Measurements from ENCODE around the gene TEX261.

TEX261 gene

GRCh38 chr2:70942396-70943204, 52.1 kb downstream of the TEX261 start:
- Histone ChIP-seq H4K20me1 (ENCODE audit: insufficient read depth) (no peaks in the 10 kb centered on the region), H3K9ac (no peak overlapping the region), H3K79me2 (ENCODE audit: insufficient read depth, low read depth) (no peaks in the 10 kb centered on the region), H3K27ac (no peak overlapping the region), H3K36me3 (ENCODE audit: insufficient read depth) (no peaks in the 10 kb centered on the region), H3K4me2 (no peak overlapping the region), H3K4me3 (IDR thresholded peaks at IDR 0.05; ENCODE audit: insufficient read depth, low read depth, low read length) (no peak overlapping the region), H2AFZ (ENCODE audit: low read depth) (no peak overlapping the region), H3K27me3 (ENCODE audit: insufficient read depth, low read depth) (no peaks in the 10 kb centered on the region), H3K4me1 (ENCODE audit: low read depth, poor library complexity, severe bottlenecking) (peaks cover 5% of the 10 kb centered on the region)
- TF ChIP-seq CTCF (conservative IDR thresholded peaks at IDR 0.05; ENCODE audit: low read depth, low read length) = no peak

GRCh38 chr2:70941701-70942100, 53.0 kb downstream of the TEX261 start:
- Histone ChIP-seq H3K4me1 (ENCODE audit: low read depth, poor library complexity, severe bottlenecking) (no peaks in the 10 kb centered on the region), H3K4me3 (IDR thresholded peaks at IDR 0.05; ENCODE audit: insufficient read depth, low read depth, low read length) (no peak overlapping the region), H4K20me1 (ENCODE audit: insufficient read depth) (no peaks in the 10 kb centered on the region), H3K9ac (no peak overlapping the region), H2AFZ (ENCODE audit: low read depth) (no peak overlapping the region), H3K4me2 (no peak overlapping the region), H3K36me3 (ENCODE audit: insufficient read depth) (no peaks in the 10 kb centered on the region), H3K27me3 (ENCODE audit: insufficient read depth, low read depth) (no peaks in the 10 kb centered on the region), H3K27ac (no peak overlapping the region), H3K79me2 (ENCODE audit: insufficient read depth, low read depth) (no peaks in the 10 kb centered on the region)
- no peak for TF ChIP-seq CTCF (conservative IDR thresholded peaks at IDR 0.05; ENCODE audit: low read depth, low read length)

GRCh38 chr2:70941186-70941585, 53.5 kb downstream of the TEX261 start:
- Histone ChIP-seq H3K36me3 (ENCODE audit: insufficient read depth) (no peaks in the 10 kb centered on the region), H3K9ac (no peak overlapping the region), H3K4me3 (IDR thresholded peaks at IDR 0.05; ENCODE audit: insufficient read depth, low read depth, low read length) (no peak overlapping the region), H3K27me3 (ENCODE audit: insufficient read depth, low read depth) (no peaks in the 10 kb centered on the region), H3K4me1 (ENCODE audit: low read depth, poor library complexity, severe bottlenecking) (no peaks in the 10 kb centered on the region), H3K4me2 (no peak overlapping the region), H2AFZ (ENCODE audit: low read depth) (no peak overlapping the region), H3K27ac (no peak overlapping the region), H4K20me1 (ENCODE audit: insufficient read depth) (no peaks in the 10 kb centered on the region), H3K79me2 (ENCODE audit: insufficient read depth, low read depth) (no peaks in the 10 kb centered on the region)
- TF ChIP-seq CTCF (conservative IDR thresholded peaks at IDR 0.05; ENCODE audit: low read depth, low read length) = no peak

- Histone ChIP-seq H3K9ac (no peak overlapping the region), H3K4me2 (no peak overlapping the region), H3K4me3 (IDR thresholded peaks at IDR 0.05; ENCODE audit: insufficient read depth, low read depth, low read length) (no peak overlapping the region), H3K4me1 (ENCODE audit: low read depth, poor library complexity, severe bottlenecking) (no peaks in the 10 kb centered on the region), H3K27ac (no peak overlapping the region), H2AFZ (ENCODE audit: low read depth) (no peak overlapping the region), H3K79me2 (ENCODE audit: insufficient read depth, low read depth) (no peaks in the 10 kb centered on the region), H3K27me3 (ENCODE audit: insufficient read depth, low read depth) (no peaks in the 10 kb centered on the region), H3K36me3 (ENCODE audit: insufficient read depth) (no peaks in the 10 kb centered on the region), H4K20me1 (ENCODE audit: insufficient read depth) (no peaks in the 10 kb centered on the region)
- no peak for TF ChIP-seq CTCF (conservative IDR thresholded peaks at IDR 0.05; ENCODE audit: low read depth, low read length)
Measured at GRCh38 chr2:70939839-70940580, 54.7 kb downstream of the TEX261 start.
